KMS-11 (cell line): Measurements from ENCODE around the gene GGTLC2.

Experiments
- H2AFZ ChIP-seq: fragments of 200-600 bp; sonication (generic); 2 replicates; pipeline ENCODE4 v1.6.1; 2016; ENCODE audit warnings: antibody characterized with exemption, mixed run types, low read depth
- H3K27ac ChIP-seq: fragments of 200-600 bp; sonication (generic); 2 replicates; pipeline ENCODE4 v1.6.1; 2016; ENCODE audit warnings: mild to moderate bottlenecking, mixed run types
- H3K27me3 ChIP-seq: fragments of 200-600 bp; sonication (generic); 2 replicates; pipeline ENCODE4 v1.6.1; 2017; ENCODE audit warnings: mild to moderate bottlenecking, low read depth, mixed run types, moderate library complexity; ENCODE audit not compliant: insufficient read depth
- H3K36me3 ChIP-seq: fragments of 200-600 bp; sonication (generic); 2 replicates; pipeline ENCODE4 v1.6.1; 2017; ENCODE audit warnings: mild to moderate bottlenecking, mixed run types; ENCODE audit not compliant: insufficient read depth
- H3K4me1 ChIP-seq: fragments of 200-600 bp; sonication (generic); 2 replicates; pipeline ENCODE4 v1.6.1; 2016; ENCODE audit warnings: mild to moderate bottlenecking, low read depth, mixed run types; ENCODE audit not compliant: poor library complexity, severe bottlenecking
- H3K4me2 ChIP-seq: fragments of 200-600 bp; sonication (generic); 2 replicates; pipeline ENCODE4 v1.7.0; 2016; ENCODE audit warnings: mild to moderate bottlenecking, mixed run types
- H3K4me3 ChIP-seq: fragments of 200-600 bp; sonication (generic); IDR thresholded peaks from 2 replicates; pipeline ENCODE4 v1.6.1; 2017; ENCODE audit warnings: low read depth, low read length, mixed read lengths; ENCODE audit not compliant: insufficient read depth
- H3K79me2 ChIP-seq: fragments of 200-600 bp; sonication (generic); 2 replicates; pipeline ENCODE4 v1.6.1; 2016; ENCODE audit warnings: low read depth, mixed run types; ENCODE audit not compliant: insufficient read depth
- H3K9ac ChIP-seq: fragments of 200-600 bp; sonication (generic); 2 replicates; pipeline ENCODE4 v1.6.1; 2016; ENCODE audit warnings: mild to moderate bottlenecking, mixed run types
- H4K20me1 ChIP-seq: fragments of 200-600 bp; sonication (generic); 2 replicates; pipeline ENCODE4 v1.6.1; 2016; ENCODE audit warnings: mild to moderate bottlenecking, mixed run types; ENCODE audit not compliant: insufficient read depth
- CTCF ChIP-seq: fragments of 200-600 bp; sonication (generic); conservative IDR thresholded peaks from 2 replicates; pipeline ENCODE4 v1.6.1; 2017; ENCODE audit warnings: low read depth, mild to moderate bottlenecking, antibody characterized with exemption, low read length, moderate library complexity, mixed read lengths

The GGTLC2 gene

GRCh38 chr22:22693531-22693884 lies 49.1 kb downstream of the GGTLC2 start:
- H3K27ac ChIP-seq: no peak overlapping the region
- no peaks in the 10 kb centered on the region for H3K4me1 ChIP-seq
- H3K36me3 ChIP-seq: no peaks in the 10 kb centered on the region
- H4K20me1 ChIP-seq: no peaks in the 10 kb centered on the region
- H3K9ac ChIP-seq: no peak overlapping the region
- H3K4me2 ChIP-seq: no peak overlapping the region
- no peak for TF ChIP-seq CTCF
- H3K4me3 ChIP-seq: no peak overlapping the region
- H3K27me3 ChIP-seq: no peaks in the 10 kb centered on the region
- no peak overlapping the region for H2AFZ ChIP-seq
- no peaks in the 10 kb centered on the region for H3K79me2 ChIP-seq

- H4K20me1 ChIP-seq: no peaks in the 10 kb centered on the region
- no peaks in the 10 kb centered on the region for H3K4me1 ChIP-seq
- H3K36me3 ChIP-seq: no peaks in the 10 kb centered on the region
- no peak for TF ChIP-seq CTCF
- H3K27ac ChIP-seq: no peak overlapping the region
- no peak overlapping the region for H3K4me2 ChIP-seq
- no peaks in the 10 kb centered on the region for H3K27me3 ChIP-seq
- H2AFZ ChIP-seq: no peak overlapping the region
- H3K79me2 ChIP-seq: no peaks in the 10 kb centered on the region
- H3K4me3 ChIP-seq: no peak overlapping the region
- H3K9ac ChIP-seq: no peak overlapping the region
These were observed 49.7 kb downstream of the GGTLC2 start for GRCh38 chr22:22694106-22694505.

- no peak overlapping the region for H3K4me3 ChIP-seq
- H3K79me2 ChIP-seq: no peaks in the 10 kb centered on the region
- no peak overlapping the region for H3K27ac ChIP-seq
- no peak overlapping the region for H2AFZ ChIP-seq
- no peak overlapping the region for H3K4me2 ChIP-seq
- no peak for TF ChIP-seq CTCF
- H3K9ac ChIP-seq: no peak overlapping the region
- no peaks in the 10 kb centered on the region for H4K20me1 ChIP-seq
- H3K36me3 ChIP-seq: no peaks in the 10 kb centered on the region
- H3K27me3 ChIP-seq: no peaks in the 10 kb centered on the region
- H3K4me1 ChIP-seq: no peaks in the 10 kb centered on the region
These were observed 51.7 kb downstream of the GGTLC2 start for GRCh38 chr22:22696104-22696503.
